Right lobe of liver (tissue), 6 donors: ENCODE data around the gene RHBDL1. TPM values are rescaled to one million over a fixed set of nuclear protein-coding genes. Genes with fewer than 3 reads are reported as not detected.

Experiments
- ATAC-seq, 4 donors: fragments of 200-7000 bp; cut with Tn5 transposase; one replicate each; pipeline ENCODE4 v1.9.1; 2020; ENCODE audit warnings: mild to moderate bottlenecking in 4 of 4, moderate library complexity in 4 of 4
- DNase-seq, 3 donors: peaks; one replicate each; pipeline ENCODE4 v3.0.0-alpha.2; 2020
- H3K27ac ChIP-seq, 3 donors: fragments of 200-600 bp; one replicate each; pipeline ENCODE4 v1.8.0; 2022
- H3K27me3 ChIP-seq, 2 donors: fragments of 200-600 bp; one replicate each; pipeline ENCODE4 v1.8.0; 2022
- H3K36me3 ChIP-seq, 4 donors: fragments of 200-600 bp; sonication (generic) in 1 of 4; one replicate each; pipeline versions ENCODE4 v1.5.1 to v1.8.0; 2017 to 2022; ENCODE audit warnings: control low read depth in 1 of 4
- H3K4me1 ChIP-seq, 4 donors: fragments of 200-600 bp; sonication (generic) in 1 of 4; one replicate each; pipeline versions ENCODE4 v1.5.1 to v1.8.0; 2017 to 2022; ENCODE audit warnings: control low read depth in 1 of 4
- H3K4me3 ChIP-seq, 3 donors: fragments of 200-600 bp; one replicate each; pipeline ENCODE4 v1.8.0; 2022
- H3K9me3 ChIP-seq, 4 donors: fragments of 200-600 bp; sonication (generic) in 1 of 4; one replicate each; pipeline versions ENCODE4 v1.5.1 to v1.8.0; 2017 to 2022; ENCODE audit warnings: control low read depth in 1 of 4
- CTCF ChIP-seq, 4 donors: fragments of 200-600 bp in 3 of 4; fragments of 450-650 bp in 1 of 4; IDR thresholded peaks; one replicate each; pipeline versions ENCODE4 v1.5.1 to v1.8.0; 2016 to 2022; ENCODE audit warnings: antibody characterized with exemption in 4 of 4, mild to moderate bottlenecking in 2 of 4
- POLR2A ChIP-seq: fragments of 450-650 bp; IDR thresholded peaks from one replicate; pipeline ENCODE4 v1.6.1; 2017; ENCODE audit warnings: antibody characterized with exemption, mild to moderate bottlenecking
- WGBS: methylation state at CpG from one replicate; pipeline ENCODE4 v1.1.6; 2018; ENCODE audit warnings: low coverage, low lambda C conversion rate; ENCODE audit not compliant: insufficient coverage; ENCODE audit errors: missing lambda C conversion rate; 5-methylcytosine and 5-hydroxymethylcytosine counted together
- intact Hi-C, 2 donors: fragments of 100-400 bp; cut with DNase I; formaldehyde crosslinking; loops; one replicate each; pipeline versions ENCODE4 v1.11.2 to v1.14.1; 2022
- total RNA-seq, 6 experiments: library from RNA; depleted of rRNA in 2 of 6; stranded (reverse); fragments of >200 nt in 2 of 6; fragmentation: NEBNext Ultra II Directional in 3 of 6; extraction: Animal tissue kit (Norgen Biotek cat#: 25700) in 3 of 6; gene quantifications; one replicate each; pipeline versions ENCODE4 v1.1.0 to v1.2.4, GENCODE V29; 2016 to 2023
- donor health status: DM: no; HTN: yes; CAD: no.
- donor health status: DM: no; HTN: no; CAD: no.
- donor health status: DM: no; HTN: no; CAD: no.
- donor health status: DM: no; HTN: yes; CAD: no.
- donor health status: DM: no; HTN: yes; CAD: no.

The RHBDL1 gene
- total RNA-seq, 6 experiments from 2014 or later, result 0.37 to 1.1 (median 0.60) TPM

GRCh38 chr16:726188-726437 lies 50.6 kb downstream of the RHBDL1 start:
- Histone ChIP-seq H3K9me3 (no peaks in the 10 kb centered on the region), H3K27me3 (no peaks in the 10 kb centered on the region), H3K27ac (no peak overlapping the region), H3K36me3 (no peaks in the 10 kb centered on the region), H3K4me1 (peaks cover 0 to 21% (median 2%) of the 10 kb centered on the region in 4 donors), H3K4me3 (no peak overlapping the region)
- 30% methylated on average over 2 of the region's 9 CpGs for WGBS
- no peak for ATAC-seq
- DNase-seq, result no peak
- intact Hi-C loops, result no loop called here
- TF ChIP-seq POLR2A (no peak), CTCF (IDR thresholded peaks at IDR 0.05) (no peak)

GRCh38 chr16:726438-727290 lies 51.2 kb downstream of the RHBDL1 start, which contains the start of the genes CCDC78 and HAGHL:
Gene CCDC78 (minus strand): TSS chr16:726443. CDS start chr16:726367, 76 bp downstream.
Gene HAGHL (plus strand): TSS chr16:727106. CDS start chr16:727510, 404 bp downstream.
- Histone ChIP-seq H3K27ac (no peak within 1 kb of the TSS), H3K4me3 (peak within 1 kb of the TSS; percentile 18 to 40 (median 25)), H3K4me1 (peaks cover 0 to 17% (median 1%) of the 10 kb centered on the region in 4 donors), H3K27me3 (no peaks in the 10 kb centered on the region), H3K36me3 (no peaks in the 10 kb centered on the region), H3K9me3 (no peaks in the 10 kb centered on the region)
- DNase-seq (peak in 1 of 3 donors; percentile 49), ATAC-seq (peak in 3 of 4 donors; percentile 8 to 41 (median 15))
- TF ChIP-seq POLR2A (no peak), CTCF (IDR thresholded peaks at IDR 0.05) (no peak)
- intact Hi-C loops, result no loop called here
- WGBS, result 5% methylated on average over 4 of the region's 88 CpGs

- peaks cover 0 to 3% (median 0%) of the 10 kb centered on the region in 4 donors for H3K36me3 ChIP-seq
- H3K27me3 ChIP-seq, result no peaks in the 10 kb centered on the region
- H3K27ac ChIP-seq, result no peak overlapping the region
- WGBS, result no CpG with 5 or more reads among the region's 61 CpGs
- peak in 1 of 3 donors; percentile 32 for DNase-seq
- peaks cover 0 to 15% (median 0%) of the 10 kb centered on the region in 4 donors for H3K4me1 ChIP-seq
- H3K4me3 ChIP-seq, result peak overlapping the region; percentile 18 to 40 (median 25)
- TF ChIP-seq POLR2A, result no peak
- H3K9me3 ChIP-seq, result no peaks in the 10 kb centered on the region
- intact Hi-C loops, result no loop called here
- ATAC-seq, result no peak
These were observed 52.0 kb downstream of the RHBDL1 start for GRCh38 chr16:727291-727977.

Other genes with a start within 250 kb of the RHBDL1 start
- 10 to 100 TPM; 17.3 to 34.3 (median 23.3) TPM for gene CAPN15, start 148.0 kb upstream of the RHBDL1 start, total RNA-seq
- not detected for gene PRR35, start 115.3 kb upstream of the RHBDL1 start, total RNA-seq
- gene NHLRC4, start 108.7 kb upstream of the RHBDL1 start, total RNA-seq, result under 1 TPM in 5 of 6 experiments, not detected in 1; 0.12 to 0.33 (median 0.28) TPM
- 10 to 100 TPM; 19.5 to 32.0 (median 27.8) TPM for gene PIGQ, start 105.7 kb upstream of the RHBDL1 start, total RNA-seq
- gene RAB40C, start 85.6 kb upstream of the RHBDL1 start, total RNA-seq, result 10 to 100 TPM in 5 of 6 experiments, 1 to 10 TPM in 1; 10.0 to 14.1 (median 12.0) TPM
- gene WFIKKN1, start 44.7 kb upstream of the RHBDL1 start, total RNA-seq, result under 1 TPM; 0.43 to 0.70 (median 0.56) TPM
- gene METTL26, start 39.4 kb upstream of the RHBDL1 start, total RNA-seq, result 100 to 1,000 TPM in 1 of 6 experiments, 10 to 100 TPM in 5; 22.7 to 126 (median 32.6) TPM
- gene MCRIP2, start 33.8 kb upstream of the RHBDL1 start, total RNA-seq, result 100 to 1,000 TPM in 2 of 6 experiments, 10 to 100 TPM in 4; 48.8 to 130 (median 76.7) TPM
- gene WDR90, start 26.3 kb upstream of the RHBDL1 start, total RNA-seq, result 10 to 100 TPM in 4 of 6 experiments, 1 to 10 TPM in 2; 7.2 to 18.1 (median 11.8) TPM
- gene RHOT2, start 7.5 kb upstream of the RHBDL1 start, total RNA-seq, result 10 to 100 TPM; 28.5 to 44.8 (median 40.3) TPM
- gene STUB1, start 4.7 kb downstream of the RHBDL1 start, total RNA-seq, result 10 to 100 TPM; 37.3 to 69.6 (median 54.3) TPM
- 10 to 100 TPM; 26.9 to 68.1 (median 36.9) TPM for gene JMJD8, start 8.7 kb downstream of the RHBDL1 start, total RNA-seq
- gene WDR24, start 14.7 kb downstream of the RHBDL1 start, total RNA-seq, result 10 to 100 TPM in 1 of 6 experiments, 1 to 10 TPM in 5; 5.5 to 11.7 (median 9.7) TPM
- gene FBXL16, start 30.1 kb downstream of the RHBDL1 start, total RNA-seq, result 1 to 10 TPM in 2 of 6 experiments, under 1 TPM in 1, not detected in 3; 0.05 to 2.3 (median 1.7) TPM
- gene METRN, start 39.4 kb downstream of the RHBDL1 start, total RNA-seq, result 10 to 100 TPM; 14.0 to 43.7 (median 26.2) TPM
- 10 to 100 TPM; 19.7 to 56.0 (median 28.2) TPM for gene ANTKMT, start 45.5 kb downstream of the RHBDL1 start, total RNA-seq
- under 1 TPM in 1 of 6 experiments, not detected in 5; 0.31 TPM for gene CCDC78, start 50.8 kb downstream of the RHBDL1 start, total RNA-seq
- 1 to 10 TPM in 4 of 6 experiments, under 1 TPM in 2; 0.83 to 2.5 (median 1.3) TPM for gene HAGHL, start 51.4 kb downstream of the RHBDL1 start, total RNA-seq
- gene CIAO3, start 65.3 kb downstream of the RHBDL1 start, total RNA-seq, result 10 to 100 TPM; 11.9 to 26.1 (median 17.3) TPM
- under 1 TPM in 1 of 6 experiments, not detected in 5; 0.25 TPM for gene MSLN, start 85.1 kb downstream of the RHBDL1 start, total RNA-seq
- gene RPUSD1, start 112.7 kb downstream of the RHBDL1 start, total RNA-seq, result 10 to 100 TPM in 2 of 6 experiments, 1 to 10 TPM in 4; 5.1 to 16.2 (median 6.6) TPM
- gene CHTF18, start 112.9 kb downstream of the RHBDL1 start, total RNA-seq, result 1 to 10 TPM; 2.9 to 7.8 (median 4.6) TPM
- gene GNG13, start 125.1 kb downstream of the RHBDL1 start, total RNA-seq, result not detected